Upper lobe of left lung (tissue), 6 donors: ENCODE data around the gene DERL3. TPM values are rescaled to one million over a fixed set of nuclear protein-coding genes. Genes with fewer than 3 reads are reported as not detected.

Experiments used
- ATAC-seq, 2 donors: fragments of 200-7000 bp; cut with Tn5 transposase; one replicate each; pipeline ENCODE4 v1.9.1; 2022; ENCODE audit warnings: mild to moderate bottlenecking in 2 of 2, moderate library complexity in 2 of 2; ENCODE audit not compliant: low FRiP score in 2 of 2
- DNase-seq, 2 donors: peaks; one replicate each; pipeline ENCODE4 v3.0.0-alpha.2; 2019 to 2020
- H3K27ac ChIP-seq, 4 donors: fragments of 200-600 bp; sonication (generic); one replicate each; pipeline ENCODE4 v1.5.1; 2016 to 2019
- H3K27me3 ChIP-seq, 4 donors: fragments of 200-600 bp; sonication (generic); one replicate each; pipeline ENCODE4 v1.5.1; 2017 to 2019
- H3K36me3 ChIP-seq, 4 donors: fragments of 200-600 bp; sonication (generic); one replicate each; pipeline ENCODE4 v1.5.1; 2016 to 2019
- H3K4me1 ChIP-seq, 4 donors: fragments of 200-600 bp; sonication (generic); one replicate each; pipeline ENCODE4 v1.5.1; 2018 to 2019
- H3K4me3 ChIP-seq, 4 donors: fragments of 200-600 bp; sonication (generic); one replicate each; pipeline ENCODE4 v1.5.1; 2017 to 2019; ENCODE audit warnings: mild to moderate bottlenecking in 2 of 4, moderate library complexity in 1 of 4
- H3K9me3 ChIP-seq, 4 donors: fragments of 200-600 bp; sonication (generic); one replicate each; pipeline ENCODE4 v1.5.1; 2018 to 2019
- CTCF ChIP-seq, 6 experiments: fragments of 450-650 bp in 4 of 6; fragments of 200-600 bp in 2 of 6; sonication (generic) in 2 of 6; IDR thresholded peaks; one replicate each; pipeline ENCODE4 v1.5.1; 2016 to 2019; ENCODE audit warnings: antibody characterized with exemption in 6 of 6
- EP300 ChIP-seq, 4 donors: sonication (generic); formaldehyde crosslinking; IDR thresholded peaks; one replicate each; pipeline ENCODE4 v1.5.1; 2017; ENCODE audit warnings: antibody characterized with exemption in 4 of 4, control low read depth in 2 of 4
- POLR2A ChIP-seq, 4 donors: fragments of 450-650 bp; IDR thresholded peaks; one replicate each; pipeline ENCODE4 v1.5.1; 2016 to 2017; ENCODE audit warnings: antibody characterized with exemption in 4 of 4, mild to moderate bottlenecking in 2 of 4
- POLR2AphosphoS5 ChIP-seq, 2 donors: sonication (generic); formaldehyde crosslinking; IDR thresholded peaks; one replicate each; pipeline ENCODE4 v1.5.1; 2017; ENCODE audit warnings: antibody characterized with exemption in 2 of 2
- WGBS, 2 donors: methylation state at CpG; one replicate each; pipeline ENCODE4 v1.1.5; 2017 to 2018; 5-methylcytosine and 5-hydroxymethylcytosine counted together
- small RNA-seq, 4 donors: library from RNA; depleted of rRNA; stranded (forward); fragments of <200 nt; gene quantifications; one replicate each; pipeline ENCODE3, GENCODE V24; 2016
- total RNA-seq, 6 donors: library from RNA; depleted of rRNA in 4 of 6; stranded (reverse); fragments of >200 nt in 4 of 6; gene quantifications; one replicate each; pipeline versions ENCODE4 v1.1.0 to v1.2.1, GENCODE V29; 2016 to 2021
- donor health status: DM: no; HTN: no; CAD: no; lungs with moderate emphysema.
- donor health status: DM: no; HTN: yes; CAD: no; lungs with severe emphysema.

DERL3 gene
- total RNA-seq, 6 donors from 2014 or later = 1.9 to 14.8 (median 5.5) TPM

- H3K27ac ChIP-seq = peak overlapping the region; percentile 98 to 99 (median 98)
- H3K4me1 ChIP-seq = peaks cover 22 to 35% (median 22%) of the 10 kb centered on the region in 4 donors
- ATAC-seq = no peak
- H3K9me3 ChIP-seq = no peaks in the 10 kb centered on the region
- H3K27me3 ChIP-seq = no peaks in the 10 kb centered on the region
- DNase-seq = no peak
- WGBS, 2 donors = 1 to 6% methylated on average over 5 of the region's 5 CpGs
- H3K4me3 ChIP-seq = peak overlapping the region; percentile 40 to 96 (median 76)
- H3K36me3 ChIP-seq = peaks cover 0 to 10% (median 4%) of the 10 kb centered on the region in 4 donors
- TF ChIP-seq EP300 (IDR thresholded peaks at IDR 0.05) (no peak), POLR2A (IDR thresholded peaks at IDR 0.05) (no peak), POLR2AphosphoS5 (IDR thresholded peaks at IDR 0.05) (no peak), CTCF (IDR thresholded peaks at IDR 0.05) (no peak)
Observed at GRCh38 chr22:23787600-23787896, 51.3 kb downstream of the DERL3 start.

DNA sequence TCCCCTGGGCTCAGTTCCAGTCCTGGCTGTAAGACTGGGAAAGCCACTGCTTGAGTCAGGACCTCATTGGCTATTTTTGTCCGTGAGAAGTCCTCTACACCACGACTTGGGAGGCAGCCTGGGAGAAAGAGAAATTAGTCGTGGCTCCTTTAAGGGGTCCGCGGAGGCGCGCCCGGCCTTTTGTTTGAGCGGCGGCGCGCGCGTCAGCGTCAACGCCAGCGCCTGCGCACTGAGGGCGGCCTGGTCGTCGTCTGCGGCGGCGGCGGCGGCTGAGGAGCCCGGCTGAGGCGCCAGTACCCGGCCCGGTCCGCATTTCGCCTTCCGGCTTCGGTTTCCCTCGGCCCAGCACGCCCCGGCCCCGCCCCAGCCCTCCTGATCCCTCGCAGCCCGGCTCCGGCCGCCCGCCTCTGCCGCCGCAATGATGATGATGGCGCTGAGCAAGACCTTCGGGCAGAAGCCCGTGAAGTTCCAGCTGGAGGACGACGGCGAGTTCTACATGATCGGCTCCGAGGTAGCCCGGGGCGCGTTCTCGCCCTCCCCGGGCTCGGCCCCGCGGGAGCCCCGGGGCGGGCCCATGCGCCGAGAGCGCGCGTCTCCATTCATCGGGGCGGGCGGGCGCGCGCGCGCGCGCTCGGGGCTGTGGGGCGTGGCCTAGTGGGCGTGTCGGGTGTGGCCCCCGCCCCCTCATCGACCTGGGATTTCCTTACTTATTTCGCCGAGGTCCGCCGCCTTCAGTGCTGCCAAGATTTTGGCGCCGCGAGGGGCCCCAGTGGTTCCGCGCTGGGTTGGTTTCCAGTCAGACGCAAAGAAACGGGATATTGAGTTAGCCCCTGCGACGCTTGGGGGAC is 51.8 kb downstream of the DERL3 start, which contains the start of gene SMARCB1:
SMARCB1 (plus strand) TSS at position 215 of the 848 bp plus-strand sequence; CDS start at position 419, 204 bp downstream.
- peak; percentile 95 to 97 for ATAC-seq
- peak within 1 kb of the TSS; percentile 59 to 96 (median 80) for H3K4me3 ChIP-seq
- peaks cover 0 to 4% (median 1%) of the 10 kb centered on the region in 4 donors for H3K36me3 ChIP-seq
- TF ChIP-seq CTCF (IDR thresholded peaks at IDR 0.05) (no peak), POLR2AphosphoS5 (IDR thresholded peaks at IDR 0.05) (peak; percentile 44 to 66), EP300 (IDR thresholded peaks at IDR 0.05) (no peak), POLR2A (IDR thresholded peaks at IDR 0.05) (peak; percentile 53 to 90 (median 71))
- H3K27ac ChIP-seq = peak within 1 kb of the TSS; percentile 98 to 99 (median 98)
- no peaks in the 10 kb centered on the region for H3K27me3 ChIP-seq
- DNase-seq = peak; percentile 91 to 98
- no peaks in the 10 kb centered on the region for H3K9me3 ChIP-seq
- WGBS, 2 donors = 0 to 1% methylated on average over 52 to 67 of the region's 97 CpGs
- peaks cover 22 to 35% (median 22%) of the 10 kb centered on the region in 4 donors for H3K4me1 ChIP-seq

GRCh38 chr22:23786261-23786710 is 52.5 kb downstream of the DERL3 start:
- 40 to 59% methylated on average over 8 to 9 of the region's 9 CpGs for WGBS, 2 donors
- H3K27ac ChIP-seq = peak overlapping the region; percentile 98 to 99 (median 98)
- H3K4me1 ChIP-seq = peaks cover 22 to 35% (median 22%) of the 10 kb centered on the region in 4 donors
- H3K9me3 ChIP-seq = no peaks in the 10 kb centered on the region
- TF ChIP-seq POLR2AphosphoS5 (IDR thresholded peaks at IDR 0.05) = no peak
- no peak for TF ChIP-seq CTCF (IDR thresholded peaks at IDR 0.05)
- no peak for TF ChIP-seq POLR2A (IDR thresholded peaks at IDR 0.05)
- no peak for TF ChIP-seq EP300 (IDR thresholded peaks at IDR 0.05)
- H3K36me3 ChIP-seq = no peaks in the 10 kb centered on the region
- DNase-seq (no peak), ATAC-seq (no peak)
- no peaks in the 10 kb centered on the region for H3K27me3 ChIP-seq
- H3K4me3 ChIP-seq = peak overlapping the region in 3 of 4 donors; percentile 59 to 96 (median 92)

Small RNA genes within 50 kb of the gene (small RNA-seq; reads per million reads assigned to genes)
- gene RN7SL268P = 0 reads per million in 4 donors

Other genes starting within 250 kb of the DERL3 start
- 1 to 10 TPM in 1 of 6 donors, under 1 TPM in 4, not detected in 1; 0.30 to 5.8 (median 0.81) TPM for gene DRICH1, start 206.7 kb downstream of the DERL3 start, total RNA-seq
- gene RGL4, start 148.0 kb downstream of the DERL3 start, total RNA-seq = 1 to 10 TPM in 4 of 6 donors, under 1 TPM in 1, not detected in 1; 0.67 to 4.0 (median 2.6) TPM
- 1 to 10 TPM; 3.0 to 9.4 (median 5.4) TPM for gene ZNF70, start 87.9 kb downstream of the DERL3 start, total RNA-seq
- under 1 TPM in 2 of 6 donors, not detected in 4; 0.74 to 0.80 TPM for gene VPREB3, start 84.6 kb downstream of the DERL3 start, total RNA-seq
- 1 to 10 TPM in 5 of 6 donors, under 1 TPM in 1; 0.29 to 7.3 (median 4.6) TPM for gene C22orf15, start 76.0 kb downstream of the DERL3 start, total RNA-seq
- gene CHCHD10, start 71.0 kb downstream of the DERL3 start, total RNA-seq = 100 to 1,000 TPM in 1 of 6 donors, 10 to 100 TPM in 4, 1 to 10 TPM in 1; 9.1 to 130 (median 39.0) TPM
- gene MMP11, start 66.2 kb downstream of the DERL3 start, total RNA-seq = 1 to 10 TPM in 2 of 6 donors, under 1 TPM in 1, not detected in 3; 0.57 to 7.7 (median 2.9) TPM
- 10 to 100 TPM; 42.8 to 72.8 (median 57.1) TPM for gene SMARCB1, start 52.0 kb downstream of the DERL3 start, total RNA-seq
- 10 to 100 TPM in 5 of 6 donors, 1 to 10 TPM in 1; 9.9 to 31.4 (median 16.5) TPM for gene SLC2A11, start 18.9 kb upstream of the DERL3 start, total RNA-seq
- gene MIF, start 55.4 kb upstream of the DERL3 start, total RNA-seq = 100 to 1,000 TPM in 5 of 6 donors, 10 to 100 TPM in 1; 54.5 to 388 (median 298) TPM
- gene GSTT2B, start 122.2 kb upstream of the DERL3 start, total RNA-seq = 10 to 100 TPM in 1 of 6 donors, 1 to 10 TPM in 5; 1.9 to 19.8 (median 7.5) TPM
- 1 to 10 TPM in 3 of 6 donors, under 1 TPM in 1, not detected in 2; 0.91 to 5.7 (median 2.5) TPM for gene DDTL, start 127.9 kb upstream of the DERL3 start, total RNA-seq
- gene DDT, start 135.4 kb upstream of the DERL3 start, total RNA-seq = 100 to 1,000 TPM; 113 to 190 (median 127) TPM
- under 1 TPM in 2 of 6 donors, not detected in 4; 0.29 to 0.88 TPM for gene GSTT2, start 141.1 kb upstream of the DERL3 start, total RNA-seq
- not detected for gene GSTT4, start 166.4 kb upstream of the DERL3 start, total RNA-seq
- gene CABIN1, start 172.3 kb upstream of the DERL3 start, total RNA-seq = 100 to 1,000 TPM in 2 of 6 donors, 10 to 100 TPM in 4; 55.3 to 176 (median 95.3) TPM